Melanocyte of skin (primary cell): ENCODE results near the gene CTBS. TPM values are rescaled to one million over a fixed set of nuclear protein-coding genes. Genes with fewer than 3 reads are reported as not detected.

Source experiments
- total RNA-seq, 2 donors: library from RNA; depleted of rRNA; stranded (reverse); fragments of >200 nt; gene quantifications; 2 replicates each; pipeline ENCODE4 v1.2.3, GENCODE V29; 2012

Gene CTBS, protein sequence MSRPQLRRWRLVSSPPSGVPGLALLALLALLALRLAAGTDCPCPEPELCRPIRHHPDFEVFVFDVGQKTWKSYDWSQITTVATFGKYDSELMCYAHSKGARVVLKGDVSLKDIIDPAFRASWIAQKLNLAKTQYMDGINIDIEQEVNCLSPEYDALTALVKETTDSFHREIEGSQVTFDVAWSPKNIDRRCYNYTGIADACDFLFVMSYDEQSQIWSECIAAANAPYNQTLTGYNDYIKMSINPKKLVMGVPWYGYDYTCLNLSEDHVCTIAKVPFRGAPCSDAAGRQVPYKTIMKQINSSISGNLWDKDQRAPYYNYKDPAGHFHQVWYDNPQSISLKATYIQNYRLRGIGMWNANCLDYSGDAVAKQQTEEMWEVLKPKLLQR
- 10 to 100 TPM in 1 of 2 donors, 1 to 10 TPM in 1; 10.0 to 10.3 TPM for total RNA-seq

DNA sequence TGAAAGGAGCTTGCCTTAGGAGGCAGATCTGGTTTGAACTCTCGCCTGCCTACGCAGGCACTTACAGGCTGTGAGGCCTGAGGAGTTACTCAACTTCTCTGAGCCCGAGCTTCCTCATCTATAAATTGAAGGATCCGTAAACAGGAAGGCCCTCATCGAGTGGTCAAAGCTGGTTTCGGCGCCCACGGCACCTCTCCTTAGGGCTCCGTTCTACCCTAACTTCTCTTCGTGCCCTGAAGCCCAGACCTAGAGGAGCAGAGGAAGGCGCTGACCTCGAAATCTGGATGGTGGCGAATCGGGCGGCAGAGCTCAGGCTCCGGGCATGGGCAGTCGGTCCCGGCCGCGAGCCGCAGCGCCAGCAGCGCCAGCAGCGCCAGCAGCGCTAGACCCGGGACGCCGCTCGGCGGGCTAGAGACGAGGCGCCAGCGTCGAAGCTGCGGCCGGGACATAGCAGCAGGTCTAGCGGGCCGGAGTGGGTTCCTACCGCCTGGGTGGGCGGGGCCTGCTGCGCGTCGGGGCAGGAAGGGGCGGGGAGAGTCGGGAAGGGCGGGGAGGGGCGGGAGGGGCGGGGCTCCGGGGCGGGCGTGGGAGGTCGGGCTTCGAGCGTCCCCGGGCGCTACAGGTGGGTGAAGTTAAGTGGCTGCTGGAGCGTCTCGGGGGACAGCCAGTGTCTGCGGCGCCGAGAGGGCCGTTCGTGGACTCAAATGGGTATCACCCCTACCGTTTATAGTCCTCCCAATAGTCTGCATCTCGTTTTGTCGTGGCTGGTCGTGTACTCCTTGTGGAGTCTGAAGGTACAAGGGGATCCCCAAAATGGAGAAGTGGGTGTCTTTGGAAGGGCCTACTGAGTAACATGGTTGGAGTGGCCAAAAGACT is at the start of gene CTBS:
CTBS (minus strand) TSS at position 474 of the 876 bp plus-strand sequence; CDS start at position 449, 25 bp downstream.

GRCh38 chr1:84506002-84506728 is 68.1 kb downstream of the CTBS start, which contains the start of the genes GNG5 and SPATA1:
GNG5 (minus strand) TSS chr1:84506581; CDS start chr1:84506091, 490 bp downstream.
SPATA1 (plus strand) TSS chr1:84506386; CDS start chr1:84516360, 9,974 bp downstream.

Other genes starting within 250 kb of the CTBS start
- gene DNASE2B, start 176.0 kb downstream of the CTBS start, total RNA-seq: under 1 TPM in 1 of 2 donors, not detected in 1; 0.69 TPM
- 10 to 100 TPM; 34.1 to 49.6 TPM for gene RPF1, start 95.2 kb downstream of the CTBS start, total RNA-seq
- gene SPATA1, start 68.1 kb downstream of the CTBS start, total RNA-seq: 1 to 10 TPM in 1 of 2 donors, under 1 TPM in 1; 0.33 to 1.0 TPM
- gene GNG5, start 67.9 kb downstream of the CTBS start, total RNA-seq: 10 to 100 TPM; 21.7 to 36.3 TPM
- 10 to 100 TPM; 14.5 to 14.7 TPM for gene SSX2IP, start 116.0 kb upstream of the CTBS start, total RNA-seq